GM23338 (cell line): ENCODE results near the gene ABHD15. TPM values are rescaled to one million over a fixed set of nuclear protein-coding genes. Genes with fewer than 3 reads are reported as not detected.

ENCODE experiments used
- ATAC-seq: fragments of 200-7000 bp; cut with Tn5 transposase; 3 replicates; pipeline ENCODE4 v1.9.1; 2020
- DNase-seq: peaks from one replicate; pipeline ENCODE4 v3.0.0-alpha.2; 2015; ENCODE audit warnings: low spot score
- H2AFZ ChIP-seq: fragments of 200-600 bp; sonication (generic); 2 replicates; pipeline ENCODE4 v1.8.0; 2016; ENCODE audit warnings: antibody characterized with exemption, mild to moderate bottlenecking, moderate library complexity
- H3F3A ChIP-seq: fragments of 200-600 bp; sonication (generic); replicated peaks from 2 replicates; pipeline ENCODE4 v1.8.0; 2017; ENCODE audit warnings: antibody characterized with exemption, mixed run types, low read depth
- H3K27ac ChIP-seq: fragments of 200-600 bp; sonication (generic); 2 replicates; pipeline ENCODE4 v1.6.1; 2016; ENCODE audit warnings: low read depth
- H3K27me3 ChIP-seq: fragments of 200-600 bp; sonication (generic); 2 replicates; pipeline ENCODE4 v1.8.0; 2016; ENCODE audit warnings: mild to moderate bottlenecking, mixed run types, moderate library complexity; ENCODE audit not compliant: insufficient read depth
- H3K36me3 ChIP-seq: fragments of 200-600 bp; sonication (generic); 2 replicates; pipeline ENCODE4 v1.8.0; 2016; ENCODE audit warnings: mild to moderate bottlenecking; ENCODE audit not compliant: insufficient read depth
- H3K4me1 ChIP-seq: fragments of 200-600 bp; sonication (generic); 2 replicates; pipeline ENCODE4 v1.8.0; 2016; ENCODE audit warnings: mild to moderate bottlenecking, moderate library complexity; ENCODE audit not compliant: insufficient read depth
- H3K4me2 ChIP-seq: fragments of 200-600 bp; sonication (generic); 2 replicates; pipeline ENCODE4 v1.7.1; 2017; ENCODE audit warnings: mixed run types
- H3K4me3 ChIP-seq: fragments of 200-600 bp; sonication (generic); 2 replicates; pipeline ENCODE4 v1.6.1; 2016; ENCODE audit warnings: mixed run types
- H3K79me2 ChIP-seq: fragments of 200-600 bp; sonication (generic); replicated peaks from 2 replicates; pipeline ENCODE4 v1.8.0; 2017; ENCODE audit warnings: mild to moderate bottlenecking; ENCODE audit not compliant: insufficient read depth
- H3K9me2 ChIP-seq: fragments of 200-600 bp; sonication (generic); 2 replicates; pipeline ENCODE4 v1.8.0; 2017; ENCODE audit not compliant: insufficient read depth
- H4K20me1 ChIP-seq: fragments of 200-600 bp; sonication (generic); replicated peaks from 2 replicates; pipeline ENCODE4 v1.8.0; 2017; ENCODE audit warnings: mild to moderate bottlenecking; ENCODE audit not compliant: insufficient read depth
- H3K27ac Mint-ChIP-seq: 2 replicates; pipeline ENCODE4 v1.8.0; 2020; ENCODE audit warnings: inconsistent platforms, mild to moderate bottlenecking, moderate library complexity, mixed read lengths
- H3K27me3 Mint-ChIP-seq: 3 replicates; pipeline ENCODE4 v1.8.0; 2022; ENCODE audit warnings: low read depth, mild to moderate bottlenecking, moderate library complexity, mixed read lengths, inconsistent platforms; ENCODE audit not compliant: insufficient read depth, poor library complexity
- H3K36me3 Mint-ChIP-seq: 3 replicates; pipeline ENCODE4 v1.8.0; 2021; ENCODE audit warnings: low read depth, mild to moderate bottlenecking, inconsistent platforms, moderate library complexity, mixed read lengths
- H3K4me1 Mint-ChIP-seq: 3 replicates; pipeline ENCODE4 v1.8.0; 2020; ENCODE audit warnings: mild to moderate bottlenecking, inconsistent platforms, mixed read lengths
- H3K4me3 Mint-ChIP-seq: 3 replicates; pipeline ENCODE4 v1.8.0; 2021; ENCODE audit warnings: moderate library complexity, mild to moderate bottlenecking, inconsistent platforms, mixed read lengths
- H3K9me3 Mint-ChIP-seq: 3 replicates; pipeline ENCODE4 v1.8.0; 2020; ENCODE audit warnings: moderate library complexity, mild to moderate bottlenecking, inconsistent platforms, mixed read lengths
- CREB1 ChIP-seq: fragments of 250-450 bp; sonication (Bioruptor Pico); IDR thresholded peaks from 2 replicates; pipeline ENCODE4 v1.5.0; 2020; ENCODE audit warnings: low read depth, mild to moderate bottlenecking, moderate library complexity
- CTCF ChIP-seq, 2 experiments: fragments of 200-600 bp in 1 of 2; sonication (generic) in 1 of 2; conservative IDR thresholded peaks; 2 replicates each; pipeline versions ENCODE4 v1.5.1 to v1.6.1; 2016 to 2017; ENCODE audit warnings: antibody characterized with exemption in 2 of 2, low read depth in 2 of 2, mild to moderate bottlenecking in 2 of 2, moderate library complexity in 1 of 2
- EZH2 ChIP-seq: fragments of 200-600 bp; sonication (generic); IDR thresholded peaks from one replicate; pipeline ENCODE4 v1.8.0; 2017; ENCODE audit warnings: antibody characterized with exemption, mild to moderate bottlenecking, low read depth; ENCODE audit not compliant: unreplicated experiment
- EZH2phosphoT487 ChIP-seq: fragments of 200-600 bp; sonication (generic); IDR thresholded peaks from one replicate; pipeline ENCODE4 v1.8.1; 2018; ENCODE audit warnings: antibody characterized with exemption; ENCODE audit not compliant: unreplicated experiment
- JUNB ChIP-seq: IDR thresholded peaks from one replicate; pipeline ENCODE4 v1.6.1; 2016; ENCODE audit warnings: antibody characterized with exemption; ENCODE audit not compliant: unreplicated experiment
- NANOG ChIP-seq: IDR thresholded peaks from 2 replicates; pipeline ENCODE4 v1.6.1; 2016; ENCODE audit warnings: antibody characterized with exemption, borderline replicate concordance
- POLR2AphosphoS5 ChIP-seq: IDR thresholded peaks from 2 replicates; pipeline ENCODE4 v1.6.1; 2016; ENCODE audit warnings: antibody characterized with exemption, low read depth
- REST ChIP-seq: IDR thresholded peaks from one replicate; pipeline ENCODE4 v1.6.1; 2018; ENCODE audit warnings: antibody characterized with exemption; ENCODE audit not compliant: unreplicated experiment
- STAT1 ChIP-seq: IDR thresholded peaks from one replicate; pipeline ENCODE4 v1.6.1; 2016; ENCODE audit warnings: antibody characterized with exemption; ENCODE audit not compliant: unreplicated experiment
- ZNF114 ChIP-seq: fragments of 250-450 bp; sonication (Bioruptor Pico); IDR thresholded peaks from 2 replicates; pipeline ENCODE4 v1.5.0; 2020; ENCODE audit warnings: mild to moderate bottlenecking, moderate library complexity
- ZNF331 ChIP-seq: fragments of 250-450 bp; sonication (Bioruptor Pico); IDR thresholded peaks from 2 replicates; pipeline ENCODE4 v1.5.0; 2020; ENCODE audit warnings: low read depth, mild to moderate bottlenecking, moderate library complexity
- polyA plus RNA-seq: library from polyadenylated mRNA; unstranded; fragments of >200 nt; fragmentation: Nextera tagmentation; extraction: Ambion mirVana; gene quantifications from 2 replicates; pipeline ENCODE4 v1.2.1, GENCODE V29; 2016
- total RNA-seq: library from RNA; depleted of rRNA; stranded (reverse); fragments of >200 nt; shearing (Covaris generic); gene quantifications from 2 replicates; pipeline ENCODE4 v1.2.3, GENCODE V29; 2014
- TF ChIP-seq, protein P1 (sequence below): fragments of 250-450 bp; sonication (Bioruptor Pico); IDR thresholded peaks from 2 replicates; pipeline ENCODE4 v1.5.0; 2020; ENCODE audit warnings: mild to moderate bottlenecking, moderate library complexity
- TF ChIP-seq, protein P2 (sequence below): IDR thresholded peaks from 2 replicates; pipeline ENCODE4 v1.6.1; 2016; ENCODE audit warnings: antibody characterized with exemption

ABHD15 gene
- total and polyA plus RNA-seq, 2 experiments from 2014 or later, result 0.27 to 2.5 TPM

GRCh38 chr17:29582772-29583171 lies 15.9 kb upstream of the ABHD15 start:
- H3K27ac ChIP-seq, result no peak overlapping the region
- H2AFZ ChIP-seq, result no peak overlapping the region
- H3K27me3 ChIP-seq, result no peaks in the 10 kb centered on the region
- no peak overlapping the region for H3K4me3 ChIP-seq
- peaks cover 11% of the 10 kb centered on the region; the same call in 1 of the 2 replicates for H4K20me1 ChIP-seq
- H3K4me3 Mint-ChIP-seq, result no peak overlapping the region
- H3K79me2 ChIP-seq, result peaks cover 33% of the 10 kb centered on the region
- H3K9me3 Mint-ChIP-seq, result no peaks in the 10 kb centered on the region
- H3K4me1 ChIP-seq, result peaks cover 26% of the 10 kb centered on the region; the same call in 1 of the 2 replicates
- H3K4me2 ChIP-seq, result no peak overlapping the region
- 0 out of 2 replicates have a peak, but pooled peaks cover 9% of the 10 kb centered on the region for H3F3A ChIP-seq
- peaks cover 6% of the 10 kb centered on the region for H3K27me3 Mint-ChIP-seq
- no peak for ATAC-seq
- peaks cover 28% of the 10 kb centered on the region for H3K36me3 Mint-ChIP-seq
- no peaks in the 10 kb centered on the region for H3K36me3 ChIP-seq
- no peak for TF ChIP-seq POLR2AphosphoS5
- TF ChIP-seq EZH2, result no peak
- no peak for TF ChIP-seq REST
- no peak for TF ChIP-seq EZH2phosphoT487
- no peak for TF ChIP-seq STAT1
- TF ChIP-seq, protein P1, sequence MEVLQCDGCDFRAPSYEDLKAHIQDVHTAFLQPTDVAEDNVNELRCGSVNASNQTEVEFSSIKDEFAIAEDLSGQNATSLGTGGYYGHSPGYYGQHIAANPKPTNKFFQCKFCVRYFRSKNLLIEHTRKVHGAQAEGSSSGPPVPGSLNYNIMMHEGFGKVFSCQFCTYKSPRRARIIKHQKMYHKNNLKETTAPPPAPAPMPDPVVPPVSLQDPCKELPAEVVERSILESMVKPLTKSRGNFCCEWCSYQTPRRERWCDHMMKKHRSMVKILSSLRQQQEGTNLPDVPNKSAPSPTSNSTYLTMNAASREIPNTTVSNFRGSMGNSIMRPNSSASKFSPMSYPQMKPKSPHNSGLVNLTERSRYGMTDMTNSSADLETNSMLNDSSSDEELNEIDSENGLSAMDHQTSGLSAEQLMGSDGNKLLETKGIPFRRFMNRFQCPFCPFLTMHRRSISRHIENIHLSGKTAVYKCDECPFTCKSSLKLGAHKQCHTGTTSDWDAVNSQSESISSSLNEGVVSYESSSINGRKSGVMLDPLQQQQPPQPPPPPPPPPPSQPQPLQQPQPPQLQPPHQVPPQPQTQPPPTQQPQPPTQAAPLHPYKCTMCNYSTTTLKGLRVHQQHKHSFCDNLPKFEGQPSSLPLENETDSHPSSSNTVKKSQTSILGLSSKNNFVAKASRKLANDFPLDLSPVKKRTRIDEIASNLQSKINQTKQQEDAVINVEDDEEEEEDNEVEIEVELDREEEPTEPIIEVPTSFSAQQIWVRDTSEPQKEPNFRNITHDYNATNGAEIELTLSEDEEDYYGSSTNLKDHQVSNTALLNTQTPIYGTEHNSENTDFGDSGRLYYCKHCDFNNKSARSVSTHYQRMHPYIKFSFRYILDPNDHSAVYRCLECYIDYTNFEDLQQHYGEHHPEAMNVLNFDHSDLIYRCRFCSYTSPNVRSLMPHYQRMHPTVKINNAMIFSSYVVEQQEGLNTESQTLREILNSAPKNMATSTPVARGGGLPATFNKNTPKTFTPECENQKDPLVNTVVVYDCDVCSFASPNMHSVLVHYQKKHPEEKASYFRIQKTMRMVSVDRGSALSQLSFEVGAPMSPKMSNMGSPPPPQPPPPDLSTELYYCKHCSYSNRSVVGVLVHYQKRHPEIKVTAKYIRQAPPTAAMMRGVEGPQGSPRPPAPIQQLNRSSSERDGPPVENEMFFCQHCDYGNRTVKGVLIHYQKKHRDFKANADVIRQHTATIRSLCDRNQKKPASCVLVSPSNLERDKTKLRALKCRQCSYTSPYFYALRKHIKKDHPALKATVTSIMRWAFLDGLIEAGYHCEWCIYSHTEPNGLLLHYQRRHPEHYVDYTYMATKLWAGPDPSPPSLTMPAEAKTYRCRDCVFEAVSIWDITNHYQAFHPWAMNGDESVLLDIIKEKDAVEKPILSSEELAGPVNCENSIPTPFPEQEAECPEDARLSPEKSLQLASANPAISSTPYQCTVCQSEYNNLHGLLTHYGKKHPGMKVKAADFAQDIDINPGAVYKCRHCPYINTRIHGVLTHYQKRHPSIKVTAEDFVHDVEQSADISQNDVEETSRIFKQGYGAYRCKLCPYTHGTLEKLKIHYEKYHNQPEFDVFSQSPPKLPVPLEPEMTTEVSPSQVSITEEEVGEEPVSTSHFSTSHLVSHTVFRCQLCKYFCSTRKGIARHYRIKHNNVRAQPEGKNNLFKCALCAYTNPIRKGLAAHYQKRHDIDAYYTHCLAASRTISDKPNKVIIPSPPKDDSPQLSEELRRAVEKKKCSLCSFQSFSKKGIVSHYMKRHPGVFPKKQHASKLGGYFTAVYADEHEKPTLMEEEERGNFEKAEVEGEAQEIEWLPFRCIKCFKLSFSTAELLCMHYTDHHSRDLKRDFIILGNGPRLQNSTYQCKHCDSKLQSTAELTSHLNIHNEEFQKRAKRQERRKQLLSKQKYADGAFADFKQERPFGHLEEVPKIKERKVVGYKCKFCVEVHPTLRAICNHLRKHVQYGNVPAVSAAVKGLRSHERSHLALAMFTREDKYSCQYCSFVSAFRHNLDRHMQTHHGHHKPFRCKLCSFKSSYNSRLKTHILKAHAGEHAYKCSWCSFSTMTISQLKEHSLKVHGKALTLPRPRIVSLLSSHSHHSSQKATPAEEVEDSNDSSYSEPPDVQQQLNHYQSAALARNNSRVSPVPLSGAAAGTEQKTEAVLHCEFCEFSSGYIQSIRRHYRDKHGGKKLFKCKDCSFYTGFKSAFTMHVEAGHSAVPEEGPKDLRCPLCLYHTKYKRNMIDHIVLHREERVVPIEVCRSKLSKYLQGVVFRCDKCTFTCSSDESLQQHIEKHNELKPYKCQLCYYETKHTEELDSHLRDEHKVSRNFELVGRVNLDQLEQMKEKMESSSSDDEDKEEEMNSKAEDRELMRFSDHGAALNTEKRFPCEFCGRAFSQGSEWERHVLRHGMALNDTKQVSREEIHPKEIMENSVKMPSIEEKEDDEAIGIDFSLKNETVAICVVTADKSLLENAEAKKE (CRISPR knock-in tag), result no peak
- TF ChIP-seq CREB1, result no peak
- TF ChIP-seq NANOG, result no peak
- no peak for TF ChIP-seq JUNB
- TF ChIP-seq CTCF (conservative IDR thresholded peaks at IDR 0.05; ENCODE audit: low read depth in 2 of 2), result no peak
- TF ChIP-seq ZNF331 (CRISPR knock-in tag), result no peak
- TF ChIP-seq ZNF114 (CRISPR knock-in tag), result no peak
- TF ChIP-seq, protein P2, sequence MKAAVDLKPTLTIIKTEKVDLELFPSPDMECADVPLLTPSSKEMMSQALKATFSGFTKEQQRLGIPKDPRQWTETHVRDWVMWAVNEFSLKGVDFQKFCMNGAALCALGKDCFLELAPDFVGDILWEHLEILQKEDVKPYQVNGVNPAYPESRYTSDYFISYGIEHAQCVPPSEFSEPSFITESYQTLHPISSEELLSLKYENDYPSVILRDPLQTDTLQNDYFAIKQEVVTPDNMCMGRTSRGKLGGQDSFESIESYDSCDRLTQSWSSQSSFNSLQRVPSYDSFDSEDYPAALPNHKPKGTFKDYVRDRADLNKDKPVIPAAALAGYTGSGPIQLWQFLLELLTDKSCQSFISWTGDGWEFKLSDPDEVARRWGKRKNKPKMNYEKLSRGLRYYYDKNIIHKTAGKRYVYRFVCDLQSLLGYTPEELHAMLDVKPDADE, result no peak
- no peak for DNase-seq
- no peaks in the 10 kb centered on the region for H3K9me2 ChIP-seq
- H3K4me1 Mint-ChIP-seq, result peaks cover 37% of the 10 kb centered on the region
- H3K27ac Mint-ChIP-seq, result no peak overlapping the region
